Fibroblast of villous mesenchyme (primary cell): ENCODE measurements around the gene DTX1. TPM values are rescaled to one million over a fixed set of nuclear protein-coding genes. Genes with fewer than 3 reads are reported as not detected.

Experiments
- DNase-seq: peaks from one replicate; pipeline ENCODE4 v3.0.0-alpha.2; 2010; ENCODE audit warnings: low read depth
- H3K4me3 ChIP-seq: 2 replicates; pipeline ENCODE4 v1.5.1; 2011; ENCODE audit warnings: low read depth, mild to moderate bottlenecking, low read length
- CTCF ChIP-seq: IDR thresholded peaks from 2 replicates; pipeline ENCODE4 v1.5.1; 2012; ENCODE audit warnings: low read depth, mild to moderate bottlenecking, low read length; ENCODE audit not compliant: insufficient read depth
- total RNA-seq: library from RNA; depleted of rRNA; stranded (reverse); fragments of >200 nt; gene quantifications from 2 replicates; pipeline ENCODE4 v1.2.3, GENCODE V29; 2012

DTX1 gene
- total RNA-seq, 1 donor = not detected

GRCh38 chr12:113142173-113142885, 85.8 kb downstream of the DTX1 start:
- no peak for DNase-seq
- TF ChIP-seq CTCF = no peak
- H3K4me3 ChIP-seq = no peak overlapping the region

- DNase-seq = no peak
- TF ChIP-seq CTCF = no peak
These were observed 86.4 kb downstream of the DTX1 start for GRCh38 chr12:113142886-113143332.

GRCh38 chr12:113143959-113144358, 87.4 kb downstream of the DTX1 start:
- H3K4me3 ChIP-seq = no peak overlapping the region
- no peak for DNase-seq
- TF ChIP-seq CTCF = no peak

More at GRCh38 chr12:113142886-113143332, 86.4 kb downstream of the DTX1 start:
- no peak overlapping the region for H3K4me3 ChIP-seq

GRCh38 chr12:113144806-113145205, 88.3 kb downstream of the DTX1 start:
- no peak overlapping the region for H3K4me3 ChIP-seq
- no peak for TF ChIP-seq CTCF
- no peak for DNase-seq

GRCh38 chr12:113145720-113146551, 89.4 kb downstream of the DTX1 start:
- H3K4me3 ChIP-seq = no peak overlapping the region
- TF ChIP-seq CTCF = no peak
- peak; percentile 14 for DNase-seq

- TF ChIP-seq CTCF = no peak
- no peak overlapping the region for H3K4me3 ChIP-seq
- DNase-seq = no peak
These were observed 90.5 kb downstream of the DTX1 start for GRCh38 chr12:113146999-113147398.

Other genes starting within 250 kb of the DTX1 start
- gene OAS1, start 149.8 kb upstream of the DTX1 start, total RNA-seq = under 0.01 and 0.86 TPM in 2 replicates
- 10.3 and 12.5 TPM in 2 replicates for gene OAS3, start 118.3 kb upstream of the DTX1 start, total RNA-seq
- gene OAS2, start 78.2 kb upstream of the DTX1 start, total RNA-seq = 2.3 and 5.6 TPM in 2 replicates
- gene RASAL1, start 79.0 kb downstream of the DTX1 start, total RNA-seq = not detected in 2 replicates
- gene CFAP73, start 93.0 kb downstream of the DTX1 start, total RNA-seq = not detected in 2 replicates
- gene DDX54, start 128.7 kb downstream of the DTX1 start, total RNA-seq = 33.7 and 37.0 TPM in 2 replicates
- 22.5 and 27.6 TPM in 2 replicates for gene RITA1, start 129.0 kb downstream of the DTX1 start, total RNA-seq
- 15.8 and 25.9 TPM in 2 replicates for gene TPCN1, start 164.7 kb downstream of the DTX1 start, total RNA-seq